ENCODE data around the gene SATB1. TPM values are rescaled to one million over a fixed set of nuclear protein-coding genes. Genes with fewer than 3 reads are reported as not detected.
A peak's percentile ranks its signal among the peaks of the same experiment; 100 is the strongest.

Gene SATB1
- total RNA-seq, 2 donors from 2014 or later = 36.1 to 50.8 TPM

DNA sequence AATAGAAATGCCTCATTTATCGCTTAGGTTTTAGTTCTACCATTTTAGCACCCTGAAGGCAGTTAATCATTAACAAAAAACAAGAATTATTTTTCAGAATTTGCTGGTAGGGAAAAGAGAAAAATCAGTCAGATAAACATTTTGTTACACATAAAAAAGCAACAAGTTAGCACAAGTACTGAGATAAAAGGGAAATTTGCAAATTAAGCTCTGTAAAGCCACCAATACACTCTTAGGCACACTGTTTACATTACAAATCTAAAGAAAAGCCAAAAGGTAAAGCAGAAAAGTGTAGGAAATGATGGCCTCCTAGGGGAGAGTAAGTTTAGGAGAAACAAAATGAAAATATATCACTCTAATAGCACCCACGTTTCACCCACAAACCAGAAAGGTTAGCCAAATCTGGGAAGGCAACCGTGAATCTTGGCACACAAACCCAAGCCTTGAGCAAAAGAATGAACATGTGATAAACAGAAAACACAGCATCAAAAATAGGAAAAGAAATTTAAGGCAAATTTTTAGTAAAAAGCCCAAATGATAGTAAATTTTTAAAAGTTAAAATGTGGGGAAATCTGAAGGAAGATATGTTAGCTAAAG, 1.6 kb upstream of the SATB1 start:
- 10 to 13% methylated on average over 3 of the region's 3 CpGs for WGBS, 2 donors
- no peak for TF ChIP-seq POLR2A (IDR thresholded peaks at IDR 0.05)
- TF ChIP-seq, protein P1, sequence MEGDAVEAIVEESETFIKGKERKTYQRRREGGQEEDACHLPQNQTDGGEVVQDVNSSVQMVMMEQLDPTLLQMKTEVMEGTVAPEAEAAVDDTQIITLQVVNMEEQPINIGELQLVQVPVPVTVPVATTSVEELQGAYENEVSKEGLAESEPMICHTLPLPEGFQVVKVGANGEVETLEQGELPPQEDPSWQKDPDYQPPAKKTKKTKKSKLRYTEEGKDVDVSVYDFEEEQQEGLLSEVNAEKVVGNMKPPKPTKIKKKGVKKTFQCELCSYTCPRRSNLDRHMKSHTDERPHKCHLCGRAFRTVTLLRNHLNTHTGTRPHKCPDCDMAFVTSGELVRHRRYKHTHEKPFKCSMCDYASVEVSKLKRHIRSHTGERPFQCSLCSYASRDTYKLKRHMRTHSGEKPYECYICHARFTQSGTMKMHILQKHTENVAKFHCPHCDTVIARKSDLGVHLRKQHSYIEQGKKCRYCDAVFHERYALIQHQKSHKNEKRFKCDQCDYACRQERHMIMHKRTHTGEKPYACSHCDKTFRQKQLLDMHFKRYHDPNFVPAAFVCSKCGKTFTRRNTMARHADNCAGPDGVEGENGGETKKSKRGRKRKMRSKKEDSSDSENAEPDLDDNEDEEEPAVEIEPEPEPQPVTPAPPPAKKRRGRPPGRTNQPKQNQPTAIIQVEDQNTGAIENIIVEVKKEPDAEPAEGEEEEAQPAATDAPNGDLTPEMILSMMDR (IDR thresholded peaks at IDR 0.05) = no peak
- H3K36me3 ChIP-seq (replicated peaks in 1 of 2; ENCODE audit: insufficient read depth in 1 of 2, low read depth in 2 of 2) = no peaks in the 10 kb centered on the region
- ATAC-seq (no peak), DNase-seq (peak in 2 of 4 donors; percentile 14 to 15)
- intact Hi-C loops (cut with DNase I) = no loop called here
- H3K27me3 ChIP-seq = no peaks in the 10 kb centered on the region
- H3K4me1 ChIP-seq = peaks cover 29% of the 10 kb centered on the region
- peak overlapping the region; percentile 91 to 99 (median 96) for H3K27ac ChIP-seq
- no peaks in the 10 kb centered on the region for H3K9me3 ChIP-seq
- peak overlapping the region in 1 of 2 donors; percentile 1 for H3K4me3 ChIP-seq

DNA sequence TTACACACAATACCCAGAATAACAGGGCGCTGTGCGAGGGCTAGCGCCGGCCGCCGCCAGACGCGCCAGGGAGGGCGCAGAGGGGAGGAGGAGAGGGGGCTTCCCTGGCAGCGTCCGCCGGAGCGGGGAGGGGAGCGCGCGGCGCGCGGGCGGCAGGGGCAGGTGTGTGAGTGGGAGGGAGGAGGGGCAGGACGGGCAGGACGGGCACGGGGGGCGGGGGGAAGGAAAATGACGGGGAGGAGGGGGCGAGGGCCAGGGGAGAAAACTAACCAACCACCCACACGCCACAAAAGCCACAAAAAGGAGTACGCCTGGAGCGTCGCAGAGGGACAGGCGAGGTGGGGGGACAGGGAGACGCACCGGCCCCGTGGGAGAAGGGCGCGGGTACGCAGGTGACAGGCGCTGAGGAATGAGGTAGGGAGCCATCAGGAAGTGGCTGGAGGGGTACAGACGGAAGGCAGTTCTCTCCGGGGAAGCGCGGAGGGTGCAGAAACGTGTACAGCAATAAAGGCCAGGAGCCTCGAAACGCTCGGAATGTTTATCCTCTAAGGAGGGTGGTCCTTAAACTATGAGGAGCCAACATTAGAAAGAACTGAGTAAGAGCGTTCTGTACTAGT, 610 bp upstream of the SATB1 start:
- Histone ChIP-seq H3K36me3 (replicated peaks in 1 of 2; ENCODE audit: insufficient read depth in 1 of 2, low read depth in 2 of 2) (no peaks in the 10 kb centered on the region), H3K27me3 (no peaks in the 10 kb centered on the region), H3K4me1 (peaks cover 29% of the 10 kb centered on the region), H3K9me3 (no peaks in the 10 kb centered on the region), H3K4me3 (peak overlapping the region; percentile 81 to 92), H3K27ac (peak overlapping the region; percentile 91 to 99 (median 96))
- WGBS, 2 donors = 1% methylated on average over 38 to 47 of the region's 47 CpGs
- TF ChIP-seq POLR2A (IDR thresholded peaks at IDR 0.05) = peak; percentile 52 to 95 (median 94)
- TF ChIP-seq, protein P1 (IDR thresholded peaks at IDR 0.05) = no peak
- peak; percentile 75 to 81 (median 78) for DNase-seq
- ATAC-seq = peak; percentile 71
- intact Hi-C loops (cut with DNase I) = no loop called here

DNA sequence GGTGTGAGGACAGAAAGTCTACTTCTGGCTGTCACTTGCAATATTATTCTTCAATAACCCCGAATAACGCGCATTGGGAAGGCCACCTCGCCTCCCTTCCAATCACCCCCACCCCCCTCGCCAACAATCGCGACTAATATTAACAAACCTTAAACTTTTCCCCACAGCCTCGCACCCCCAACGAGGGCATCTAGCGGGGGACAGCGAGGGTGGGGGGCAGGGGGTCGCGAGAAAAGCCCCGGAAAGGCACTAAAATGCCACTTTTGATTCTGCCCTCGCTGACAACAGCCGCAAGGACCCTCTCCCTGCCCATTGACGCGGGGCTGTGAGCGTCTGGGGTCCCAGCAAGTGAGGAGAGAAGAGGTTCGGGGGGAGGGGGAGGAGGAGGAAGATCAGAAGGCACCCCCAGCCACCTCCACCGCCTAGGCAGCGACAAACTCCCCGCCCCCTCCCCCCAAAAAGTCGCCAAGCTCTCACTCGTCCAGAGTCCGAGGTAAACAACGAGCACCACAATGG, 868 bp downstream of the SATB1 start:
- peak overlapping the region; percentile 91 to 99 (median 96) for H3K27ac ChIP-seq
- peak overlapping the region; percentile 81 to 92 for H3K4me3 ChIP-seq
- intact Hi-C loops (cut with DNase I) = no loop called here
- TF ChIP-seq, protein P1 (IDR thresholded peaks at IDR 0.05) = no peak
- no peak for TF ChIP-seq POLR2A (IDR thresholded peaks at IDR 0.05)
- DNase-seq (peak in 1 of 4 donors; percentile 23), ATAC-seq (peak; percentile 10)
- no peaks in the 10 kb centered on the region for H3K9me3 ChIP-seq
- peaks cover 26% of the 10 kb centered on the region for H3K4me1 ChIP-seq
- 0 to 1% methylated on average over 26 to 27 of the region's 27 CpGs for WGBS, 2 donors
- H3K27me3 ChIP-seq = no peaks in the 10 kb centered on the region
- no peaks in the 10 kb centered on the region for H3K36me3 ChIP-seq (replicated peaks in 1 of 2; ENCODE audit: insufficient read depth in 1 of 2, low read depth in 2 of 2)

DNA sequence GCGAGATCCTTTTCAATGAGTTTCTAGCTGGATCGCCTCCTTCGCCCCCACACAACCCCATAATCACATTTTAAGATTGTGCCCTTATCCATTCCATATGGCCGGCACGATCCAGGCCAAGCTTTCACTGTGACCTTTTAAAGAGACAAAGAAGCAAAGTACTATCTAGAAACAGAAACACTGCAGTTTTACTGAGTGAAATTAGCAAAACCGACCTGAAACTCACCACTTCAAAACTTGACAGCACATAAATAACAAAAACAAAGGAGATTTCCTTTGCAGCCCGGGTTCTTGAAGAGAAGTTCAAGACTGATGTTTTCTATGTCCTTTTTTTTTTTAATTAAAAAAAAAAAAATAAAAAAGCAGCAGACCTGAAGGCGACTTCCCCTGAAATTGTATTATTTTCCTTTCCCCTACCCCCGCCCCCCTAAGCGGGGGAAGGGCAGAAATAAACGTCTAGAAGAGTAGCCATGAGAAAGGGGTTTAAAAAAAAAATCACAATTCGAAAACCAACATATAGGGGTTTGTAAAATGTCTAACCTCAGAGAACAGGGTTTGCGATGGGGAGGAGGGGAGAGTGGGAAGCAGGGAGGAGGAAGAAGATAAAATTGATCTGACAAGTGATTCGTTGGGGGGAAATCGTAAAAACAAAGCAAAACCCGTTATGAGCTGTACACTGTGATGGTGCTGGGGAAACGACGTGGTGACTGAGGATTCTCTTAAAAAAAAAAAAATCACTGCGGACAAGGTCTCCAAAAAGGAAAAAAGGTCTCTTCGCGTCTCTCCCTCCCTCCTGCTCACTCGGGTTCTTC, 1.5 kb downstream of the SATB1 start:
- H3K27ac ChIP-seq = peak overlapping the region in 3 of 4 donors; percentile 94 to 99 (median 98)

More for the DNA sequence above, 1.5 kb downstream of the SATB1 start:
- Histone ChIP-seq H3K4me3 (peak overlapping the region; percentile 81 to 92), H3K36me3 (replicated peaks in 1 of 2; ENCODE audit: insufficient read depth in 1 of 2, low read depth in 2 of 2) (no peaks in the 10 kb centered on the region), H3K4me1 (peaks cover 23% of the 10 kb centered on the region), H3K9me3 (no peaks in the 10 kb centered on the region), H3K27me3 (no peaks in the 10 kb centered on the region)
- ATAC-seq (no peak), DNase-seq (peak; percentile 44 to 71 (median 52))
- WGBS, 2 donors = 1% methylated on average over 22 of the region's 22 CpGs
- intact Hi-C loops (cut with DNase I) = no loop called here
- TF ChIP-seq, protein P1 (IDR thresholded peaks at IDR 0.05) = no peak
- TF ChIP-seq POLR2A (IDR thresholded peaks at IDR 0.05) = no peak

Data from body of pancreas (tissue), 4 donors.